H1 (cell line): Measurements from ENCODE around the gene KCNJ12. TPM values are rescaled to one million over a fixed set of nuclear protein-coding genes. Genes with fewer than 3 reads are reported as not detected.

ENCODE experiments used
- CTCF ChIA-PET: fragments of 300-600 bp; sonication (Branson Sonifier 250); formaldehyde crosslinking; loops from one replicate; lab custom pipeline; 2021; ENCODE audit not compliant: partially characterized antibody; lab: Charles Lee
- POLR2A ChIA-PET: fragments of 300-600 bp; sonication (Branson Sonifier 250); formaldehyde crosslinking; loops from one replicate; lab custom pipeline; 2021; ENCODE audit warnings: inconsistent platforms; ENCODE audit not compliant: partially characterized antibody; lab: Charles Lee
- DNase-seq, 2 experiments: peaks; one replicate each; pipeline versions ENCODE4 v3.0.0 to v3.0.0-alpha.2; 2010 to 2022; ENCODE audit warnings: low spot score in 2 of 2, low read depth in 1 of 2, mixed read lengths in 1 of 2
- FAIRE-seq: peaks from 2 replicates; lab custom pipeline; 2011; peaks lifted over from hg19 to GRCh38; lab: Jason Lieb, UNC
- H2AFZ ChIP-seq: 2 replicates; pipeline ENCODE4 v1.8.1; 2012; ENCODE audit warnings: low read length, inconsistent platforms
- H2AK5ac ChIP-seq: 2 replicates; pipeline ENCODE4 v1.6.1; 2013; ENCODE audit warnings: low read depth, low read length
- H2BK120ac ChIP-seq: replicated peaks from 2 replicates; pipeline ENCODE3; 2013; ENCODE audit warnings: low read depth, low read length, inconsistent platforms
- H2BK12ac ChIP-seq: 2 replicates; pipeline ENCODE4 v1.6.1; 2013; ENCODE audit warnings: low read depth, low read length
- H2BK15ac ChIP-seq: 2 replicates; pipeline ENCODE4 v1.6.1; 2013; ENCODE audit warnings: low read length
- H2BK20ac ChIP-seq: 2 replicates; pipeline ENCODE4 v1.6.1; 2013; ENCODE audit warnings: low read length
- H2BK5ac ChIP-seq: 2 replicates; pipeline ENCODE4 v1.6.1; 2013; ENCODE audit warnings: low read depth, low read length
- H3K14ac ChIP-seq: 2 replicates; pipeline ENCODE4 v1.6.1; 2013; ENCODE audit warnings: inconsistent platforms; ENCODE audit not compliant: insufficient read length
- H3K18ac ChIP-seq: 2 replicates; pipeline ENCODE4 v1.6.1; 2013; ENCODE audit warnings: low read length; ENCODE audit errors: extremely low read depth
- H3K23ac ChIP-seq: 2 replicates; pipeline ENCODE4 v1.6.1; 2013; ENCODE audit warnings: inconsistent platforms; ENCODE audit not compliant: insufficient read length
- H3K23me2 ChIP-seq: 2 replicates; pipeline ENCODE4 v1.6.1; 2013; ENCODE audit warnings: low read depth, low read length
- H3K27ac ChIP-seq: 2 replicates; pipeline ENCODE4 v1.6.1; 2011; ENCODE audit warnings: low read depth, low read length, inconsistent platforms
- H3K27me3 ChIP-seq, 4 experiments: replicated peaks in 1 of 4; 1 replicate in 1 of 4; 2 replicates in 3 of 4; pipeline versions ENCODE4 v1.6.1 to v1.8.1; 2011 to 2013; ENCODE audit warnings: low read length in 3 of 4, mild to moderate bottlenecking in 3 of 4, inconsistent platforms in 2 of 4, mixed read lengths in 2 of 4, moderate library complexity in 1 of 4; ENCODE audit not compliant: control insufficient read depth in 3 of 4, insufficient read depth in 3 of 4; ENCODE audit errors: extremely low read depth in 1 of 4
- H3K36me3 ChIP-seq, 4 experiments: 2 replicates each; pipeline versions ENCODE4 v1.6.1 to v1.8.1; 2011 to 2013; ENCODE audit warnings: mild to moderate bottlenecking in 4 of 4, low read length in 3 of 4, moderate library complexity in 2 of 4, control low read depth in 1 of 4, inconsistent platforms in 1 of 4; ENCODE audit not compliant: insufficient read depth in 4 of 4, control insufficient read depth in 2 of 4
- H3K4ac ChIP-seq: replicated peaks from 2 replicates; pipeline ENCODE3; 2013; ENCODE audit warnings: low read length, low read depth, mixed read lengths, inconsistent platforms; ENCODE audit not compliant: insufficient read length
- H3K4me1 ChIP-seq, 4 experiments: replicated peaks in 1 of 4; 1 replicate in 1 of 4; 2 replicates in 3 of 4; pipeline versions ENCODE4 v1.6.1 to v1.8.1; 2011 to 2013; ENCODE audit warnings: low read length in 3 of 4, inconsistent platforms in 2 of 4, mixed read lengths in 1 of 4; ENCODE audit not compliant: insufficient read depth in 4 of 4, control insufficient read depth in 3 of 4
- H3K4me2 ChIP-seq, 2 experiments: 2 replicates each; pipeline versions ENCODE4 v1.6.1 to v1.8.1; 2011 to 2013; ENCODE audit warnings: low read depth in 2 of 2, low read length in 2 of 2, control low read depth in 1 of 2, inconsistent platforms in 1 of 2, mild to moderate bottlenecking in 1 of 2; ENCODE audit not compliant: insufficient read depth in 1 of 2
- H3K4me3 ChIP-seq, 4 experiments: fragments of 200-600, 300-600 bp in 1 of 4; sonication (generic), shearing (Covaris generic), sonication (Bioruptor Twin) in 1 of 4; 2 replicates each; pipeline versions ENCODE4 v1.5.1 to v1.8.1; 2011 to 2016; ENCODE audit warnings: low read length in 4 of 4, low read depth in 3 of 4, control low read depth in 2 of 4, inconsistent platforms in 2 of 4, mild to moderate bottlenecking in 2 of 4, mixed read lengths in 1 of 4, moderate library complexity in 1 of 4; ENCODE audit not compliant: insufficient read depth in 2 of 4; ENCODE audit errors: extremely low read depth in 1 of 4
- H3K56ac ChIP-seq: replicated peaks from 2 replicates; pipeline ENCODE3; 2013; ENCODE audit warnings: low read depth, mild to moderate bottlenecking, mixed read lengths, low read length, inconsistent platforms; ENCODE audit not compliant: insufficient read length
- H3K79me1 ChIP-seq: 2 replicates; pipeline ENCODE4 v1.6.1; 2013; ENCODE audit warnings: low read depth, low read length, control low read depth
- H3K79me2 ChIP-seq, 2 experiments: 2 replicates each; pipeline versions ENCODE4 v1.6.1 to v1.8.1; 2012 to 2013; ENCODE audit warnings: low read length in 2 of 2, mild to moderate bottlenecking in 2 of 2, inconsistent platforms in 1 of 2; ENCODE audit not compliant: insufficient read depth in 2 of 2, control insufficient read depth in 1 of 2
- H3K9ac ChIP-seq, 4 experiments: replicated peaks in 1 of 4; 1 replicate in 1 of 4; 2 replicates in 3 of 4; pipeline versions ENCODE4 v1.6.1 to v1.8.1; 2011 to 2013; ENCODE audit warnings: low read depth in 3 of 4, low read length in 3 of 4, control low read depth in 2 of 4, mild to moderate bottlenecking in 2 of 4, moderate library complexity in 2 of 4, inconsistent platforms in 1 of 4; ENCODE audit errors: extremely low read depth in 1 of 4
- H3K9me3 ChIP-seq, 2 experiments: 2 replicates each; pipeline versions ENCODE4 v1.6.1 to v1.8.1; 2012 to 2013; ENCODE audit warnings: mild to moderate bottlenecking in 2 of 2, moderate library complexity in 2 of 2, control low read depth in 1 of 2, inconsistent platforms in 1 of 2, low read depth in 1 of 2, low read length in 1 of 2, mixed read lengths in 1 of 2; ENCODE audit not compliant: insufficient read depth in 2 of 2
- H4K20me1 ChIP-seq, 2 experiments: replicated peaks in 1 of 2; 2 replicates each; pipeline versions ENCODE3 to v1.8.1; 2011 to 2013; ENCODE audit warnings: inconsistent platforms in 2 of 2, low read length in 2 of 2, mild to moderate bottlenecking in 1 of 2; ENCODE audit not compliant: insufficient read depth in 2 of 2, control insufficient read depth in 1 of 2
- H4K5ac ChIP-seq: 2 replicates; pipeline ENCODE4 v1.6.1; 2013; ENCODE audit warnings: low read length, low read depth, mixed read lengths, inconsistent platforms; ENCODE audit not compliant: insufficient read length
- H4K8ac ChIP-seq: 2 replicates; pipeline ENCODE4 v1.8.0; 2013; ENCODE audit warnings: mild to moderate bottlenecking, moderate library complexity, low read length, inconsistent platforms; ENCODE audit not compliant: insufficient read depth; ENCODE audit errors: extremely low read depth
- H4K91ac ChIP-seq: replicated peaks from 2 replicates; pipeline ENCODE3; 2013; ENCODE audit warnings: low read length, mixed read lengths, inconsistent platforms; ENCODE audit not compliant: insufficient read length
- EP300 ChIP-seq, 2 experiments: IDR thresholded peaks; 1 replicate in 1 of 2; 2 replicates in 1 of 2; pipeline ENCODE4 v1.6.1; 2011 to 2012; ENCODE audit warnings: low read depth in 2 of 2, low read length in 2 of 2, mild to moderate bottlenecking in 2 of 2, borderline replicate concordance in 1 of 2, inconsistent platforms in 1 of 2, moderate library complexity in 1 of 2
- HDAC2 ChIP-seq, 2 experiments: fragments of 300-600 bp in 1 of 2; sonication (generic) in 1 of 2; IDR thresholded peaks; 2 replicates each; pipeline ENCODE4 v1.6.1; 2011 to 2012; ENCODE audit warnings: low read depth in 2 of 2, low read length in 2 of 2, mild to moderate bottlenecking in 2 of 2, moderate library complexity in 2 of 2, borderline replicate concordance in 1 of 2, inconsistent platforms in 1 of 2
- JUND ChIP-seq: IDR thresholded peaks from 2 replicates; pipeline ENCODE4 v1.6.1; 2011; ENCODE audit warnings: mild to moderate bottlenecking, improper control_type of control experiment, low read length
- KDM4A ChIP-seq: IDR thresholded peaks from one replicate; pipeline ENCODE4 v1.7.1; 2012; ENCODE audit warnings: low read depth, mild to moderate bottlenecking, moderate library complexity, low read length, inconsistent platforms; ENCODE audit not compliant: severe bottlenecking
- NRF1 ChIP-seq: IDR thresholded peaks from 2 replicates; pipeline ENCODE4 v1.6.1; 2011; ENCODE audit warnings: mild to moderate bottlenecking, low read depth, low read length, improper control_type of control experiment
- RNF2 ChIP-seq: fragments of 200-900, 300-1000 bp; sonication (generic); IDR thresholded peaks from 2 replicates; pipeline ENCODE4 v1.7.1; 2016; ENCODE audit warnings: borderline replicate concordance, low read depth, mild to moderate bottlenecking, antibody characterized with exemption, low read length; ENCODE audit not compliant: poor library complexity, severe bottlenecking; ENCODE audit errors: missing control alignments
- SP1 ChIP-seq: IDR thresholded peaks from 2 replicates; pipeline ENCODE4 v1.6.1; 2011; ENCODE audit warnings: low read depth, low read length
- SRF ChIP-seq: IDR thresholded peaks from 2 replicates; pipeline ENCODE4 v1.6.1; 2011; ENCODE audit warnings: mild to moderate bottlenecking, low read depth, low read length, moderate library complexity
- USF2 ChIP-seq: IDR thresholded peaks from 2 replicates; pipeline ENCODE4 v1.6.1; 2011; ENCODE audit warnings: low read length, improper control_type of control experiment
- WGBS, 2 experiments: shearing (Covaris generic) in 1 of 2; methylation state at CpG; one replicate each; pipeline versions ENCODE4 v1.1.6 to v1.1.7; 2013 to 2015; ENCODE audit warnings: low lambda C conversion rate in 2 of 2, mixed read lengths in 2 of 2, inconsistent platforms in 1 of 2, low coverage in 1 of 2, missing lambda C conversion rate in 1 of 2; ENCODE audit not compliant: insufficient replicate concordance in 2 of 2, insufficient coverage in 1 of 2, insufficient read length in 1 of 2; ENCODE audit errors: extremely low coverage in 1 of 2, missing lambda C conversion rate in 1 of 2; 5-methylcytosine and 5-hydroxymethylcytosine counted together
- polyA plus RNA-seq, 7 experiments: library from polyadenylated mRNA; depleted of rRNA in 3 of 7; stranded (reverse) in 5 of 7; unstranded in 2 of 7; fragments of >200 nt in 5 of 7; fragments of 200-250 nt in 2 of 7; gene quantifications; 1 replicate in 5 of 7; 2 replicates in 1 of 7; 4 replicates in 1 of 7; pipeline versions ENCODE4 v1.2.1 to v1.2.3, GENCODE V29; 2011 to 2013; ENCODE audit warnings: missing spikeins in 2 of 7, mixed read lengths in 2 of 7
- total RNA-seq: library from RNA; stranded (reverse); fragmentation: NEBNext Ultra II Directional; extraction: Animal tissue kit (Norgen Biotek cat#: 25700); gene quantifications from 2 replicates; pipeline ENCODE4 v1.2.1, GENCODE V29; 2021
- TF ChIP-seq, protein P1 (sequence below): IDR thresholded peaks from 2 replicates; pipeline ENCODE4 v1.6.1; 2012; ENCODE audit warnings: low read length, inconsistent platforms

The KCNJ12 gene
- total and polyA plus RNA-seq, 2 of the 8 experiments (the other 6 are each of a cell fraction or from before 2014, with no cell fraction given), result 1.2 to 1.5 TPM

DNA sequence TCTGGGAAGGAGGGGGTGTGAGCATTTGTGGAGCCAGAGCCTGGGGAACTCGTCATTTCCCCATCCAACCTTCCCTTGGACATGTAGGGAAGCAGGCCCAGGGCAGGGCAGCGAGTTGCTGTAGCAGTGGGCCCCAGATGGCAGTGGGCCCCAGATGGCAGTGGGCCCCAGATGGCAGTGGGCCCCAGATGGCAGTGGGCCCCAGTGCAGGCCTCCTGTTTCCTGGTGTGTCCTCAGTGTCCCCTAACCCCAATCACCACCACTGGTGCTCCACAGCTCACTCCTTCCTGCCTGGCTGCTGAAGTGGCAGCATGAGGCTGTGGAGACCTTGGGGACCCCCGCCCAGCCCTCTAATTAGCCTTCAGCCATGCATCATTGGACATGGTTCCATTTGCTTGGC, 4.5 kb downstream of the KCNJ12 start:
- H3K9me3 ChIP-seq, result no peaks in the 10 kb centered on the region
- H3K23me2 ChIP-seq, result peaks cover 16% of the 10 kb centered on the region; the same call in 1 of the 2 replicates
- FAIRE-seq (no peak), DNase-seq (no peak)
- H3K27ac ChIP-seq, result no peak overlapping the region
- no peak overlapping the region for H4K5ac ChIP-seq
- no peak overlapping the region for H3K9ac ChIP-seq
- no peak overlapping the region for H3K23ac ChIP-seq
- H3K4me2 ChIP-seq, result no peak overlapping the region
- no peak overlapping the region for H2BK5ac ChIP-seq
- no peak overlapping the region for H2BK20ac ChIP-seq
- peaks cover 9 to 35% (median 30%) of the 10 kb centered on the region in 4 experiments for H3K27me3 ChIP-seq
- ChIA-PET CTCF (interaction anchor here (1.6 kb wide), 1 partner anchor 76 kb away, joined by 6 read pairs; no protein-coding TSS in a partner anchor), POLR2A (no interaction called here)
- no peak overlapping the region for H3K4me3 ChIP-seq
- H3K4me1 ChIP-seq, result peaks cover 0 to 13% (median 7%) of the 10 kb centered on the region in 4 experiments; a peak in 4 of 7 replicates
- H3K79me1 ChIP-seq, result no peaks in the 10 kb centered on the region
- H3K14ac ChIP-seq, result no peak overlapping the region
- H3K18ac ChIP-seq, result no peak overlapping the region
- H4K91ac ChIP-seq, result no peak overlapping the region
- no peak overlapping the region for H4K8ac ChIP-seq
- H2BK12ac ChIP-seq, result no peak overlapping the region
- no peak overlapping the region for H2BK15ac ChIP-seq
- H3K56ac ChIP-seq, result no peak overlapping the region
- H4K20me1 ChIP-seq, result peaks cover 0 to 2% of the 10 kb centered on the region in 2 experiments
- no peaks in the 10 kb centered on the region for H3K36me3 ChIP-seq
- no peak overlapping the region for H2BK120ac ChIP-seq
- no peak overlapping the region for H2AFZ ChIP-seq
- no peaks in the 10 kb centered on the region for H3K79me2 ChIP-seq
- no peak overlapping the region for H3K4ac ChIP-seq
- 91% methylated on average over 3 of the region's 3 CpGs; no CpG with 5 or more reads in 1 of the 2 experiments for WGBS, 2 experiments
- H2AK5ac ChIP-seq, result no peak overlapping the region
- TF ChIP-seq SP1 (no peak), HDAC2 (IDR thresholded peaks at IDR 0.05; ENCODE audit: borderline replicate concordance in 1 of 2, low read depth in 2 of 2, low read length in 2 of 2) (no peak), USF2 (no peak), NRF1 (no peak), JUND (no peak), RNF2 (no peak), KDM4A (no peak), EP300 (IDR thresholded peaks at IDR 0.05; ENCODE audit: borderline replicate concordance in 1 of 2, low read depth in 2 of 2, low read length in 2 of 2) (no peak), SRF (no peak)
- TF ChIP-seq, protein P1, sequence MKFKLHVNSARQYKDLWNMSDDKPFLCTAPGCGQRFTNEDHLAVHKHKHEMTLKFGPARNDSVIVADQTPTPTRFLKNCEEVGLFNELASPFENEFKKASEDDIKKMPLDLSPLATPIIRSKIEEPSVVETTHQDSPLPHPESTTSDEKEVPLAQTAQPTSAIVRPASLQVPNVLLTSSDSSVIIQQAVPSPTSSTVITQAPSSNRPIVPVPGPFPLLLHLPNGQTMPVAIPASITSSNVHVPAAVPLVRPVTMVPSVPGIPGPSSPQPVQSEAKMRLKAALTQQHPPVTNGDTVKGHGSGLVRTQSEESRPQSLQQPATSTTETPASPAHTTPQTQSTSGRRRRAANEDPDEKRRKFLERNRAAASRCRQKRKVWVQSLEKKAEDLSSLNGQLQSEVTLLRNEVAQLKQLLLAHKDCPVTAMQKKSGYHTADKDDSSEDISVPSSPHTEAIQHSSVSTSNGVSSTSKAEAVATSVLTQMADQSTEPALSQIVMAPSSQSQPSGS, result no peak
